Suprapubic skin (tissue), 4 donors: ENCODE measurements around the gene NCAM2.

Source experiments
- POLR2A ChIP-seq, 2 donors: fragments of 450-650 bp; IDR thresholded peaks; one replicate each; pipeline ENCODE4 v1.6.1; 2017; ENCODE audit warnings: antibody characterized with exemption in 2 of 2, mild to moderate bottlenecking in 2 of 2, moderate library complexity in 2 of 2
- POLR2AphosphoS5 ChIP-seq, 3 donors: sonication (generic); formaldehyde crosslinking; IDR thresholded peaks; one replicate each; pipeline ENCODE4 v1.6.1; 2017; ENCODE audit warnings: antibody characterized with exemption in 3 of 3
- TF ChIP-seq, protein P1 (sequence below), 2 donors: fragments of 200-600 bp in 1 of 2; fragments of 450-650 bp in 1 of 2; sonication (generic) in 1 of 2; IDR thresholded peaks; one replicate each; pipeline ENCODE4 v1.5.1; 2016 to 2019; ENCODE audit warnings: antibody characterized with exemption in 2 of 2, mild to moderate bottlenecking in 1 of 2, moderate library complexity in 1 of 2

DNA sequence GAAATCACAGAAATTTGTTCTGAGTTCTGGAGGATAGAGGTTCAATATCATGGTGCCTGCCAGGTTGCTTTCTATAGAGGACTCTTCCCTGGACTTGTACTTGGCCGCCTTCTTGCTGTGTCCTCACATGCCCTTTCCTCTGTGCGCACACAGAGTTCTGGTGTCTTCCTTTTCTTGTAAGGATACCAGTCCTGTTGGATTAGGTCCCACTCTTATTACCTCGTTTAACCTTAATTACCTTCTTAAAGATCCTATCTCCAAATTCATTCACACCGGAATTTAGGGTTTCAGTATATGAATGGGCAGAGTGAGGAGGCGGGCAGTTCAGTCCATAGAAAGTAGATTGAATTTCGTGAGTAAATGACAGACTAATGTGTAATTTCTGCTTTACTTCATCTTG lies 413.9 kb downstream of the NCAM2 start:
- TF ChIP-seq, protein P1, sequence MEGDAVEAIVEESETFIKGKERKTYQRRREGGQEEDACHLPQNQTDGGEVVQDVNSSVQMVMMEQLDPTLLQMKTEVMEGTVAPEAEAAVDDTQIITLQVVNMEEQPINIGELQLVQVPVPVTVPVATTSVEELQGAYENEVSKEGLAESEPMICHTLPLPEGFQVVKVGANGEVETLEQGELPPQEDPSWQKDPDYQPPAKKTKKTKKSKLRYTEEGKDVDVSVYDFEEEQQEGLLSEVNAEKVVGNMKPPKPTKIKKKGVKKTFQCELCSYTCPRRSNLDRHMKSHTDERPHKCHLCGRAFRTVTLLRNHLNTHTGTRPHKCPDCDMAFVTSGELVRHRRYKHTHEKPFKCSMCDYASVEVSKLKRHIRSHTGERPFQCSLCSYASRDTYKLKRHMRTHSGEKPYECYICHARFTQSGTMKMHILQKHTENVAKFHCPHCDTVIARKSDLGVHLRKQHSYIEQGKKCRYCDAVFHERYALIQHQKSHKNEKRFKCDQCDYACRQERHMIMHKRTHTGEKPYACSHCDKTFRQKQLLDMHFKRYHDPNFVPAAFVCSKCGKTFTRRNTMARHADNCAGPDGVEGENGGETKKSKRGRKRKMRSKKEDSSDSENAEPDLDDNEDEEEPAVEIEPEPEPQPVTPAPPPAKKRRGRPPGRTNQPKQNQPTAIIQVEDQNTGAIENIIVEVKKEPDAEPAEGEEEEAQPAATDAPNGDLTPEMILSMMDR (IDR thresholded peaks at IDR 0.05) = no peak
- no peak for TF ChIP-seq POLR2AphosphoS5 (IDR thresholded peaks at IDR 0.05)
- TF ChIP-seq POLR2A (IDR thresholded peaks at IDR 0.05) = no peak
